K562 (cell line): Measurements from ENCODE around the gene RNU5D-1. TPM values are rescaled to one million over a fixed set of nuclear protein-coding genes. Genes with fewer than 3 reads are reported as not detected.

Experiments used
- E2F3 ChIP-seq: fragments of 250-450 bp; sonication (Bioruptor Pico); IDR thresholded peaks from 2 replicates; pipeline ENCODE4 v1.4.0; 2020; ENCODE audit warnings: mild to moderate bottlenecking
- FOXJ3 ChIP-seq: sonication (generic); formaldehyde crosslinking; IDR thresholded peaks from 2 replicates; pipeline ENCODE4 v1.4.0; 2020; ENCODE audit warnings: mild to moderate bottlenecking, missing genetic modification reagents
- GTF2F1 ChIP-seq: IDR thresholded peaks from 2 replicates; pipeline ENCODE4 v1.6.1; 2011; ENCODE audit warnings: low read depth, low read length, improper control_type of control experiment
- NCOR1 ChIP-seq: fragments of 450-650 bp; IDR thresholded peaks from 2 replicates; pipeline ENCODE4 v1.6.1; 2016; ENCODE audit warnings: mild to moderate bottlenecking, moderate library complexity
- NR2F6 ChIP-seq: fragments of 450-650 bp; formaldehyde crosslinking; IDR thresholded peaks from 2 replicates; pipeline ENCODE4 v1.4.0; 2020; ENCODE audit warnings: mild to moderate bottlenecking
- NR4A1 ChIP-seq, 2 experiments: fragments of 250-450 bp in 1 of 2; fragments of 450-650 bp in 1 of 2; sonication (Bioruptor Pico) in 1 of 2; IDR thresholded peaks; 2 replicates each; pipeline versions ENCODE4 v1.4.0 to v1.6.1; 2016 to 2020; ENCODE audit warnings: mild to moderate bottlenecking in 2 of 2, missing compliant biosample characterization in 1 of 2, missing genetic modification characterization in 1 of 2, moderate library complexity in 1 of 2
- PML ChIP-seq: IDR thresholded peaks from 2 replicates; pipeline ENCODE4 v1.6.1; 2012; ENCODE audit warnings: low read length, inconsistent platforms
- TAF15 ChIP-seq: fragments of 200-400 bp; formaldehyde crosslinking; IDR thresholded peaks from 2 replicates; pipeline ENCODE4 v1.6.1; 2017; ENCODE audit warnings: mild to moderate bottlenecking, low read depth, low read length, moderate library complexity
- TCF7 ChIP-seq: sonication (generic); IDR thresholded peaks from 2 replicates; pipeline ENCODE4 v1.6.1; 2016; ENCODE audit warnings: antibody characterized with exemption, borderline replicate concordance
- ZNF699 ChIP-seq: fragments of 250-450 bp; sonication (Bioruptor Pico); IDR thresholded peaks from 2 replicates; pipeline ENCODE4 v1.8.0; 2021; ENCODE audit warnings: mild to moderate bottlenecking, moderate library complexity; ENCODE audit not compliant: insufficient replicate concordance
- polyA plus RNA-seq, 8 experiments: library from polyadenylated mRNA; depleted of rRNA in 4 of 8; stranded (reverse) in 5 of 8; unstranded in 3 of 8; fragments of >200 nt; fragmentation: Nextera tagmentation in 2 of 8; fragmentation: Illumina TruSeq in 1 of 8; extraction: Ambion mirVana in 2 of 8; extraction: Trizol in 1 of 8; gene quantifications; 2 replicates each; pipeline versions ENCODE4 v1.2.1 to v1.2.3, GENCODE V29; 2011 to 2014; ENCODE audit warnings: inconsistent platforms in 1 of 8, missing spikeins in 1 of 8
- total RNA-seq, 7 experiments: library from RNA; depleted of rRNA in 6 of 7; stranded (reverse); fragments of >200 nt in 6 of 7; fragmentation: Illumina TruSeq in 2 of 7; extraction: Trizol in 2 of 7; gene quantifications; 2 replicates each; pipeline versions ENCODE4 v1.2.1 to v1.2.3, GENCODE V29; 2011 to 2021; ENCODE audit warnings: low replicate concordance in 1 of 7
- TF ChIP-seq, protein P1 (sequence below): sonication (generic); formaldehyde crosslinking; IDR thresholded peaks from 2 replicates; pipeline ENCODE4 v1.8.1; 2023; ENCODE audit warnings: mild to moderate bottlenecking, missing genetic modification reagents
- TF ChIP-seq, protein P2 (sequence below): sonication (generic); formaldehyde crosslinking; IDR thresholded peaks from 2 replicates; pipeline ENCODE4 v1.8.0; 2022; ENCODE audit warnings: mild to moderate bottlenecking, missing genetic modification reagents
- TF ChIP-seq, protein P3 (sequence below): sonication (generic); formaldehyde crosslinking; IDR thresholded peaks from 2 replicates; pipeline ENCODE4 v1.8.1; 2022; ENCODE audit warnings: missing genetic modification reagents

RNU5D-1 gene
- total and polyA plus RNA-seq, 9 of the 15 experiments (the other 6 are each of a cell fraction or from before 2014, with no cell fraction given): under 0.01 TPM; not detected in 8

DNA sequence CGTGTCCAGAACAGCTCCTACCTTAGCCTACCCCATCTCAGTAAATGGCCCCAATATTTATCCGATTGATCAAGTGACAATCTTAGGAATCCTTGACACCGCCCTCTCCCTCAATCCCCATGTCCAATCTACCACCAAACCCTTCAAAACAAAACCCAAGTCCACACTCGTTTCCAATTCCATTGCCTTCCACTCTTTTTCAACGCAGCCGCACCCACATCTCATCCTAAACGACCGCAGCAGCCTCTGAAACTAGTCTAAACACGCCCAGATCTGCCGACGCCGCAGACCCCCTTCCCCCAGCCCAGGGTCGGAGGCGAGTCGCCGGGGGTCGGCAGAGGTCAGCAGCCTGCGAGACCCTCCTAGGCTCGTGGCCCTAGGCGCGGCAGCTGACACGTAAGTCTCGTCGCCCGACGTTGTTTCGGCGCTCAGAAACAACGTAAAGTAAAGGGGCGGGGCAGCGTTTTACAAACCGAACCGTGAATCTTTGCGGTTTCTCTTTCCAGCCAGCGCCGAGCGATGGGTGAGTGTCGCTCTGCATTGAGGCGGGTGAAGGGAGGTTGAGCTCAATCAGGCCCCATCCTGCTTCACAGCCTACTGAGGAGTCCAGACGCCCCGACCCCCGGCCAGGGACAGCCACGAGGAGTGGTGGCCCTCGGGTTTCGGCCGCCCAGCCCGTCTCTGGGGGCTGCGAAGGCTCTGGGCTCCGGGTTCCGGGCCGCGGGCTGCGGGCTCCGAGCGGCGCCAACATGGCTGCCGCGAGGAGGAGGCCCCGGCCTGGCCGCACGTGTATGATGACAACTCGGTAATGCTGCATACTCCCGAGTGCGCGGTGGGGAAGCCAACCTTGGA, 44.3 kb upstream of the RNU5D-1 start, which contains the start of gene RPS8 (continued):
- 0 out of 2 replicates have a peak, but pooled peaks have one; percentile 36 for TF ChIP-seq TCF7
- TF ChIP-seq, protein P1, sequence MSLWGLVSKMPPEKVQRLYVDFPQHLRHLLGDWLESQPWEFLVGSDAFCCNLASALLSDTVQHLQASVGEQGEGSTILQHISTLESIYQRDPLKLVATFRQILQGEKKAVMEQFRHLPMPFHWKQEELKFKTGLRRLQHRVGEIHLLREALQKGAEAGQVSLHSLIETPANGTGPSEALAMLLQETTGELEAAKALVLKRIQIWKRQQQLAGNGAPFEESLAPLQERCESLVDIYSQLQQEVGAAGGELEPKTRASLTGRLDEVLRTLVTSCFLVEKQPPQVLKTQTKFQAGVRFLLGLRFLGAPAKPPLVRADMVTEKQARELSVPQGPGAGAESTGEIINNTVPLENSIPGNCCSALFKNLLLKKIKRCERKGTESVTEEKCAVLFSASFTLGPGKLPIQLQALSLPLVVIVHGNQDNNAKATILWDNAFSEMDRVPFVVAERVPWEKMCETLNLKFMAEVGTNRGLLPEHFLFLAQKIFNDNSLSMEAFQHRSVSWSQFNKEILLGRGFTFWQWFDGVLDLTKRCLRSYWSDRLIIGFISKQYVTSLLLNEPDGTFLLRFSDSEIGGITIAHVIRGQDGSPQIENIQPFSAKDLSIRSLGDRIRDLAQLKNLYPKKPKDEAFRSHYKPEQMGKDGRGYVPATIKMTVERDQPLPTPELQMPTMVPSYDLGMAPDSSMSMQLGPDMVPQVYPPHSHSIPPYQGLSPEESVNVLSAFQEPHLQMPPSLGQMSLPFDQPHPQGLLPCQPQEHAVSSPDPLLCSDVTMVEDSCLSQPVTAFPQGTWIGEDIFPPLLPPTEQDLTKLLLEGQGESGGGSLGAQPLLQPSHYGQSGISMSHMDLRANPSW (CRISPR knock-in tag): no peak; the same call in 1 of the 2 replicates
- peak; percentile 95 for TF ChIP-seq GTF2F1
- no peak for TF ChIP-seq FOXJ3
- TF ChIP-seq NR4A1 (CRISPR knock-in tag; IDR thresholded peaks at IDR 0.05): 0 out of 2 replicates have a peak, but pooled peaks have one; percentile 25
- peak; percentile 66; the same call in 1 of the 2 replicates for TF ChIP-seq NR4A1 (tag; IDR thresholded peaks at IDR 0.05)
- 0 out of 2 replicates have a peak, but pooled peaks have one; percentile 47 for TF ChIP-seq TAF15
- no peak for TF ChIP-seq ZNF699 (CRISPR knock-in tag)
- TF ChIP-seq E2F3 (CRISPR knock-in tag): 0 out of 2 replicates have a peak, but pooled peaks have one; percentile 78
- TF ChIP-seq PML: peak; percentile 94
- TF ChIP-seq, protein P2, sequence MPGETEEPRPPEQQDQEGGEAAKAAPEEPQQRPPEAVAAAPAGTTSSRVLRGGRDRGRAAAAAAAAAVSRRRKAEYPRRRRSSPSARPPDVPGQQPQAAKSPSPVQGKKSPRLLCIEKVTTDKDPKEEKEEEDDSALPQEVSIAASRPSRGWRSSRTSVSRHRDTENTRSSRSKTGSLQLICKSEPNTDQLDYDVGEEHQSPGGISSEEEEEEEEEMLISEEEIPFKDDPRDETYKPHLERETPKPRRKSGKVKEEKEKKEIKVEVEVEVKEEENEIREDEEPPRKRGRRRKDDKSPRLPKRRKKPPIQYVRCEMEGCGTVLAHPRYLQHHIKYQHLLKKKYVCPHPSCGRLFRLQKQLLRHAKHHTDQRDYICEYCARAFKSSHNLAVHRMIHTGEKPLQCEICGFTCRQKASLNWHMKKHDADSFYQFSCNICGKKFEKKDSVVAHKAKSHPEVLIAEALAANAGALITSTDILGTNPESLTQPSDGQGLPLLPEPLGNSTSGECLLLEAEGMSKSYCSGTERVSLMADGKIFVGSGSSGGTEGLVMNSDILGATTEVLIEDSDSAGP (CRISPR knock-in tag): peak; percentile 50; the same call in 1 of the 2 replicates
- TF ChIP-seq NR2F6: peak; percentile 17; the same call in 1 of the 2 replicates
- TF ChIP-seq NCOR1: peak; percentile 72
- TF ChIP-seq, protein P3, sequence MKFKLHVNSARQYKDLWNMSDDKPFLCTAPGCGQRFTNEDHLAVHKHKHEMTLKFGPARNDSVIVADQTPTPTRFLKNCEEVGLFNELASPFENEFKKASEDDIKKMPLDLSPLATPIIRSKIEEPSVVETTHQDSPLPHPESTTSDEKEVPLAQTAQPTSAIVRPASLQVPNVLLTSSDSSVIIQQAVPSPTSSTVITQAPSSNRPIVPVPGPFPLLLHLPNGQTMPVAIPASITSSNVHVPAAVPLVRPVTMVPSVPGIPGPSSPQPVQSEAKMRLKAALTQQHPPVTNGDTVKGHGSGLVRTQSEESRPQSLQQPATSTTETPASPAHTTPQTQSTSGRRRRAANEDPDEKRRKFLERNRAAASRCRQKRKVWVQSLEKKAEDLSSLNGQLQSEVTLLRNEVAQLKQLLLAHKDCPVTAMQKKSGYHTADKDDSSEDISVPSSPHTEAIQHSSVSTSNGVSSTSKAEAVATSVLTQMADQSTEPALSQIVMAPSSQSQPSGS (CRISPR knock-in tag): 0 out of 2 replicates have a peak, but pooled peaks have one; percentile 50
